KBM-7 (cell line): Measurements from ENCODE around the gene ANKRD18B.
A peak's percentile ranks its signal among the peaks of the same experiment; 100 is the strongest.
"Not testable (repeated sequence)": the region's sequence is repeated elsewhere in the genome, so short reads cannot be mapped to it uniquely, and the experiment has no call there.

Experiments used
- DNase-seq: peaks from one replicate; pipeline ENCODE4 v3.0.0-alpha.2; 2015
- in situ Hi-C: fragments of 300-500 bp; cut with MboI; formaldehyde crosslinking; loops from 2 replicates; pipeline ENCODE4 v1.14.3; 2020; ENCODE audit warnings: low sequenced_read_pairs, low pct_unique_long_range_greater_than_20kb, mixed read lengths

ANKRD18B gene

GRCh38 chr9:33523397-33524305, at the start of gene ANKRD18B:
Gene ANKRD18B, plus strand, starts transcription at chr9:33524251. Its CDS starts 239 bp downstream, at chr9:33524490.
- in situ Hi-C loops = not testable (repeated sequence)
- DNase-seq = peak; percentile 86

DNA sequence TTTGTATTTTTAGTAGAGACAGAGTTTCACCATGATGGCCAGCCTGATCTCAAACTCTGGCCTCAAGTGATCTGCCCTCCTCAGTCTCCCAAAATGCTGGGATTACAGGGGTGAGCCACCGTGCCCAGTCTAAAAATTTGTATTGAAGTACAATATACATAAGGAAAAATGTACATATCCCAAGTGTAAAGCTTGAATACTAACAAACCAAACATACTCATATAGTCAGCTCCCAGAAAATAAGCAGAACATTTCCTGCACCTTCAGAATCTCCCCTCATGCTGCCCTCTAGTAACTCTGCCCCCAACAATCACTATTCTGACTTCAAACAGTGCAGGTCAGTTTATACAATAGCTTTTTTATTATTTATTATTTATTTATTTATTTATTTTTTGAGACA, 48.7 kb upstream of the ANKRD18B start:
- DNase-seq = no peak
- in situ Hi-C loops = no loop called here

- in situ Hi-C loops = no loop called here
- no peak for DNase-seq
These were observed 47.5 kb upstream of the ANKRD18B start for GRCh38 chr9:33476503-33476902.

GRCh38 chr9:33480106-33480505, 43.9 kb upstream of the ANKRD18B start:
- DNase-seq = no peak
- in situ Hi-C loops = no loop called here

GRCh38 chr9:33480976-33481375, 43.1 kb upstream of the ANKRD18B start:
- in situ Hi-C loops = no loop called here

GRCh38 chr9:33485312-33485711, 38.7 kb upstream of the ANKRD18B start:
- DNase-seq, in situ Hi-C loops: not testable (repeated sequence)

More at GRCh38 chr9:33480976-33481375, 43.1 kb upstream of the ANKRD18B start:
- no peak for DNase-seq

DNA sequence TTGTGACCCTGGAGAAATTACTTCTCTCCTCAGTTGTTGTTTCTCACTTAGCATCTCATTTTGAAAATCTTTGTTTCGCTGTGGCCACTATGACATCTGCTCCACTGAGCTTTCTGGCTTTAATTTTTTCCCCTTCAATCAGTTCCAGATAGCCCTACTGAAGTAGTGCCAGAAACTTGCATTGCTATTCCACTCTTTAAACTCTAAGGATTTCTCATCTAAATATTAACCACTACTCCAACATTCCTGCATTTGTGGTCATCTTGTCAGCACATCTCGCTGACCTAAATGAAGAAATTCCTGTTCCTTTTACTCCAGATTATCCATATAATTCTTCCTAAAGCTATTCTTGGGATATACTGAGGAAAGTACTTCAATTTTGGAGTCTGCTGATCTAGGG, 35.0 kb upstream of the ANKRD18B start:
- in situ Hi-C loops = no loop called here
- DNase-seq = no peak

GRCh38 chr9:33493819-33494218, 30.2 kb upstream of the ANKRD18B start:
- DNase-seq = not testable (repeated sequence)

DNA sequence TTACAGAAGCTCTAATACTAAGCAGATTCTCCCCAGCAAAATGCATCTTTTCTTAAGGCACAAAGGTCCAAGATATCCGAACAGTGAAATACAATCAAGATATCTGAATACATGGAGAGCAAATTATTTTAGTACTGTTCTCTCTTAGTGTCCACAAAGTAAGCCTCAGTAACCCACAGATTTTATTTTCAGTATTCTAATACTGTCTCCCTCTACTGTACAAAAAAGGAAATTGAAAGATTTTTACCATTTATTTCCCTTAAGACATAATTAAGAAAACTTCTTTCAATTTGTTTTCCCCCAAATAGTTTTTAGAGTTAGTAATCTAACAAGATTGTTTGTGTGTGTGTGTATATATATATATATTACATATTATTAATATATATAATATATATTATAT, 25.7 kb upstream of the ANKRD18B start:
- DNase-seq = peak; percentile 52
- in situ Hi-C loops = no loop called here

More at GRCh38 chr9:33493819-33494218, 30.2 kb upstream of the ANKRD18B start:
- in situ Hi-C loops = not testable (repeated sequence)

DNA sequence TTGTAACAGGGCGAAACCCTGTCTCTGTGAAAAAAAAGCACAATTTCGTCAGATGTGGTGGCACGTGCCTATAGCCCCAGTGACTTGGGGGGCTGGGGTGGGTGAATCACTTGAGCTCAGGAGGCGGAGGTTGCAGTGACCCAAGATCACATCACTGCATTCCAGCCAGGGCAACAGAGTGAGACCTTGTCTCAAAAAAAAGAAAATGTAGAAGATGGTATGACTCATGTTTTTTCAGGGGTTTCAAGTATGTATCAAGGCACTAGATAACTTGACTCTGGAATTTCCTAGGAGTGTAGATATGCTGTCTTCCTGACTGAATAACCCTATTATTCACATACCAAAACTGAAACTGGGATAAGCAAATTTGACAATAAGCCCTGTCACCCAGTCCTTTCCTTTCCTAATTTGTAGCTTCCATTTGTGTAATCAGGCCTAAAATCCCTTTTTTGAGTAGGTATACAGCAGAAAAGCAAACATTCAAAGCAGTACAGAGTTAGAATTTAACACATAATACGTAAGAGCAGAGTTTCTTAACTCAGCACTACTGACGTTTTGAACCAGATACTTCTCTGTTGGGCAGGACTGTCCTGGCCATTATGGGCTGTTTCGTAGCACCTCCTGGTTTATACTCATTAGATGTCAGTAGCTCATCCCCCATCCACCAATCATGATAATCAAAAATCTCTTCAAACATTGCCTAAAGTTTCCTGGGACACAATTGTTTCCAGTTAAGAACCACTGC, 17.3 kb upstream of the ANKRD18B start:
- no peak for DNase-seq

DNA sequence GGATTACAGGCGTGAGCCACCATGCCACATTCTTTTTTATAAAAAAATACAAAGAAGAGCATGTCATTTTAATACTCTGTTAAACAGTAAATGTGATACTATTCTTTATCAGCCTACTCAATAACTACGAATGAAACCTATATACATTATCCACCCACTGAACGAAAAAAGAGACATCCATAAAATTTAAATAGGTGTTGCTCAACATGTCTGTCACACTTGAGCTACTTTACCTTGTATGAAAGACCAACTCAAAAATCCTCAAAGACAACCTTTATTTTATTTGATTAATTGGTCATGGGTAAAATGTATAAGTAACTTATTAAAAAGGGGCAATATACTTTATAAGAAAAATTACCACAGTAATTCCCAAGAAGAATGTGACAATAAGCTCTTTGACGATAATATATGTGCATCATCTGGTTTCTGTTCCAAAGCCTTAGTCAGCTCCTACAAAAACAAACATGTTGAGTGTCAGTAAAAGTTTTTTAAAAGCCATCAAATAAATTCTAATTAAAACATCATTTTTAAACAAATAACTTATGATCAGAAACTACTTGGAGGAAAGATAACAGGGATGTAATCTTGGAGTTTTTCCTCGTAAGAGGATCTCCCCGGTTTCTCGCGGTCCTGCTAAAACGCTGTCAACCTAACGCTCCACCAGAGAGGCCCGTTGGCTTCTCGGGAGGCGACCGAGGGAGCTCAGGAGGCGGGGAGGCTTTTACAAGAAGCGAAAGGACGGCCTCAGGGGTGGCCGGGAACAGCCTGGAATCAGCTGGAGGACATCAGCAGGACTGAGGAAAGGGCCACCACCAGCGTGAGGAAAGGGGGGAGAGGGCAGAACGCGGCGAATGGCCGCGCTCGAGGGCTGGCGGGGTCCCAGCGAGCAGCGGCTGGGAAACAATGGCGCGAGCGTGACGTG, 13.5 kb upstream of the ANKRD18B start:
- in situ Hi-C loops = no loop called here
- peak; percentile 76 for DNase-seq

More for the DNA sequence above, 17.3 kb upstream of the ANKRD18B start:
- in situ Hi-C loops = no loop called here

DNA sequence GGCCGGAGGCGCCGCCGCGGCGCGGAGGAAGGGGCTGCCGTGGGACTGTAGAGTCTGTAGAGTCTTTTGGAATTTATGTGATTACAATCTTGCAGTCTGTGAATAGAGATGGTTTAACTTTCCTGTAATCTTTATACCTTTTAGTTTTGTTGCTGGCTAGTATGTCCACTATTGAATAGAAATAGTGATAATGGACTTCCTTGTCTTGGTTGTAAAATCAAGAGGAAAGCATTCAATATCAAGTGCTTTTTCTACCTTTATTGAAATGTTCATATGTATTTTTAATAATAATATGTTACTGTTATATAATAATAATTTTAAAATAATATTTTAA, 12.9 kb upstream of the ANKRD18B start:
- DNase-seq, in situ Hi-C loops: not testable (repeated sequence)

GRCh38 chr9:33512535-33512934, 11.5 kb upstream of the ANKRD18B start:
- in situ Hi-C loops, DNase-seq: not testable (repeated sequence)

DNA sequence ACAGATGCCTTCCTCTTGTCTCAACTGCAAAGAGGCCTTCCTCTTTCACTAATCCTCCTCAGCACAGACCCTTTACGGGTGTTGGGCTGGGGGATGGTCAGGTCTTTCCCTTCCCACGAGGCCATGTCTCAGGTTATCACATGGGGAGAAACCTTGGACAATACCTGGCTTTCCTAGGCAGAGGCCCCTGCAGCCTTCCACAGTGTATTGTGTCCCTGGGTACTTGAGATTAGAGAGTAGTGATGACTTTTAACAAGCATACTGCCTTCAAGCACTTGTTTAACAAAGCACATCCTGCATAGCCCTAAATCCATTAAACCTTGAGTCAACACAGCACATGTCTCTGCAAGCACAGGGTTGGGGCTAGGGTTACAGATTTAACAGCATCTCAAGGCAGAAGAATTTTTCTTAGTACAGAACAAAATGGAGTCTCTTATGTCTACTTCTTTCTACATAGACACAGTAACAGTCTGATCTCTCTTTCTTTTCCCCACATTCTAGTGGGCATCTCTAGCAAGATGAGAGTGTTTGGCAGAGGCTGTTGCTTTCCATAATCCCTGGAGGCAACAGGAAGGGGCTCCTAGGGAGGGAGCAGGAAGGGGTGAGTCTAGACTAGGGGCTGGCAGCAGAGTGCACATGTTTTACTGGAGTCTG, 8.6 kb upstream of the ANKRD18B start:
- DNase-seq, in situ Hi-C loops: not testable (repeated sequence)

GRCh38 chr9:33516397-33516796, 7.7 kb upstream of the ANKRD18B start:
- DNase-seq, in situ Hi-C loops: not testable (repeated sequence)

DNA sequence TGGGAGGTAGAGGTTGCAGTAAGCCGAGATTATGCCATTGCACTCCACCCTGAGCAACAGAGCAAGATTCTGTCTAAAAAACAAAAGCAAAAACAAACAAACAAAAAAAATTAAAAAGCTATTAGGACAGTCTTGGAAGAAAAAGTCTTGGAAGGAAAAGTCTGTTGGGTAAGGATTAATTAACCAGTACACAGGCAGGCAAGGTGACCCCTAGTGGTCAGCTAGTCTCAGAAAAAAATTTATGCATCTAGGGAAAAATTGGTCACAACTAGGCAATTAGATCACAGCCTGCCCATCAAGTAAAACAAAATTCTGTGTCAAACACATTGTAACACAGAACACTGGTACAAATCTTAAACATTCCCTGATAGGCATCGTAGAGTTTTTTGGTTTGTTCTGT, 6.7 kb upstream of the ANKRD18B start:
- DNase-seq = peak; percentile 75
- in situ Hi-C loops = no loop called here

- in situ Hi-C loops, DNase-seq: not testable (repeated sequence)
These were observed 6.0 kb upstream of the ANKRD18B start for GRCh38 chr9:33517934-33518577.

DNA sequence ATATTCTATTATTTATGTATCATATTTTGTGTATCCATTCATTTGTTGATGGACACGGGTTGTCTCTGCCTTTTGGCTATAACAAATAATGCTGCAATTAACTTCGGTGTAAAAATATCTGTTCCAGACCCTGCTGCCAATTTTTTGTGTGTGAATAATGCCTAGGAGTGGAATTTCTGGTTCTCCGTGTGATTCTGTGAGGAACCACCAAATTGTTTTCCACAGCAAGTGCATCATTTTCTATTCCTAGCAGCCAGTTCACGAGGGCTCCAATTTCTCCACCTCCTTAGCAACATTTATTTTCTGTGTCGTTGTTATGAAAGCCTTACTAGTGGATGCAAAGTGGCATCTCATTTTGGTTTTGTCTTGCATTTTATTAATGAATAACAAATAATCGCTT, 2.2 kb upstream of the ANKRD18B start:
- DNase-seq, in situ Hi-C loops: not testable (repeated sequence)
